ENCODE results near the gene MYLK2. TPM values are rescaled to one million over a fixed set of nuclear protein-coding genes. Genes with fewer than 3 reads are reported as not detected.

The MYLK2 gene
- total RNA-seq, 2 donors from 2014 or later, result 0.49 to 0.53 TPM

DNA sequence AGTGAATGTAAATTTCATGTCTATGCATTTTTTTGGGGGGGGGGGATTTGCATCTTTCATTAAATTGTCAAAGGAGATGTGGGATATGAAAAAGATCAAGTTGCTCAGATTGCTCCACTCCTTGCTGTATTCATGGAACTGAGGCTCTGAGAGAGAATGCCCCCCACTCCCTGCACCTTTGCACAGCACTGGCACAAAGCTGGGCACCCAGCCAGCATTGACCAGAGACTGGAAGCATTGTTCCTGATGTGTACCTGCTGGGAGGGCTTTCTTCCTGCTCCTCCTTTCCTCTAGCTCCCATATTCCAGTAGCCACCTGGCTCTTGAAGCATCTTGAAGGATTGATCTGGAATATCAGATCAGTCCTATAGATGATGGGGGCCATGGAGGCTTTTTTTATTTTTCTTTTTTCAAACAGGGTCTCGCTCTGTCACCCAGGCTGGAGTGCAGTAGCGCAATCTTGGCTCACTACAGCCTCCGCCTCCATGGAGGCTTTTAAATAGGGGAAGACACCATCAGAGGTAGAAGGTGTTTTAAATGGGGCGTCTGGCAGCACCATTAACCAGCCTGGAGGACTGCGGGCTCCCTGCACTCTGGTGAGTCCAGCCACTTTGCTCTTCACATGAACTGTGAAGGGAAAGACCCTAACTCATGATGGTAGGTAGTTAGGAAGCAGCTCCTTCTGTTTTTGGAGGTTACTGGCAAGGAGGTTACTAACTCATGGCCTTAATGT, 40.3 kb downstream of the MYLK2 start:
- Mint-ChIP-seq H3K4me1 (ENCODE audit: low read depth) (peaks cover 5% of the 10 kb centered on the region), H3K4me3 (no peak overlapping the region), H3K27me3 (ENCODE audit: low read depth) (peaks cover 30% of the 10 kb centered on the region), H3K36me3 (ENCODE audit: insufficient read depth in 2 of 2) (no peaks in the 10 kb centered on the region), H3K9me3 (no peaks in the 10 kb centered on the region), H3K27ac (no peak overlapping the region)
- ATAC-seq (replicated peaks in 1 of 2) (no peak), DNase-seq (no peak)

GRCh38 chr20:31859998-31860380, 40.8 kb downstream of the MYLK2 start:
- Mint-ChIP-seq H3K4me3 (no peak overlapping the region), H3K4me1 (ENCODE audit: low read depth) (peaks cover 5% of the 10 kb centered on the region), H3K9me3 (no peaks in the 10 kb centered on the region), H3K36me3 (ENCODE audit: insufficient read depth in 2 of 2) (no peaks in the 10 kb centered on the region), H3K27ac (no peak overlapping the region), H3K27me3 (ENCODE audit: low read depth) (peaks cover 30% of the 10 kb centered on the region)
- ATAC-seq (replicated peaks in 1 of 2) (no peak), DNase-seq (no peak)

GRCh38 chr20:31860390-31861134, 41.4 kb downstream of the MYLK2 start:
- DNase-seq, result no peak
- H3K4me3 Mint-ChIP-seq, result peak overlapping the region; percentile 28 to 55
- H3K9me3 Mint-ChIP-seq, result no peaks in the 10 kb centered on the region
- H3K36me3 Mint-ChIP-seq (ENCODE audit: insufficient read depth in 2 of 2), result no peaks in the 10 kb centered on the region
- H3K4me1 Mint-ChIP-seq (ENCODE audit: low read depth), result peaks cover 5% of the 10 kb centered on the region
- peaks cover 30% of the 10 kb centered on the region for H3K27me3 Mint-ChIP-seq (ENCODE audit: low read depth)
- H3K27ac Mint-ChIP-seq, result no peak overlapping the region
- no peak for ATAC-seq (replicated peaks in 1 of 2)

GRCh38 chr20:31861135-31861384, 41.9 kb downstream of the MYLK2 start:
- Mint-ChIP-seq H3K4me1 (ENCODE audit: low read depth) (peaks cover 5% of the 10 kb centered on the region), H3K27ac (no peak overlapping the region), H3K9me3 (no peaks in the 10 kb centered on the region), H3K4me3 (peak overlapping the region; percentile 28 to 55), H3K36me3 (ENCODE audit: insufficient read depth in 2 of 2) (no peaks in the 10 kb centered on the region), H3K27me3 (ENCODE audit: low read depth) (peaks cover 30% of the 10 kb centered on the region)
- no peak for DNase-seq
- ATAC-seq (replicated peaks in 1 of 2), result peak in 1 of 2 donors; percentile 47

- Mint-ChIP-seq H3K27ac (no peak overlapping the region), H3K36me3 (ENCODE audit: insufficient read depth in 2 of 2) (no peaks in the 10 kb centered on the region), H3K4me3 (peak overlapping the region; percentile 59 to 81), H3K9me3 (no peaks in the 10 kb centered on the region), H3K27me3 (ENCODE audit: low read depth) (peaks cover 30% of the 10 kb centered on the region), H3K4me1 (ENCODE audit: low read depth) (peaks cover 5% of the 10 kb centered on the region)
- DNase-seq, result peak; percentile 68 to 76
- peak; percentile 89 to 91 for ATAC-seq (replicated peaks in 1 of 2)
These were observed 42.4 kb downstream of the MYLK2 start for GRCh38 chr20:31861385-31862156.

DNA sequence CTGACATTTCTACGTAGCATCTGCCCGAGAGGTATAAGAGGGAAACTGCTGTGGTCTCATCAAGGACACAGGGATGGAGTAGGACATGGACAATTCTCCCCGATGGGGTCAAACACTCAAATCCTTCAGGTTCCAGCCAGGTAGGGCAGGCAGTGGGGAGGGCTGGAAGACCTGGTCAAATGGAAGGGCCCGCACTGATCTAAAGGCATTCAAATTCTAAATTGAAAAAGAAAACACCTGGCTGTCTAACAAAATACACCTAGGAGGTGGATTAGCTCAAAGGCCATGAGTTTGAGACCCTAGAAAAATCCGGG, 43.0 kb downstream of the MYLK2 start:
- DNase-seq (no peak), ATAC-seq (replicated peaks in 1 of 2) (no peak)
- Mint-ChIP-seq H3K4me3 (peak overlapping the region; percentile 59 to 81), H3K36me3 (ENCODE audit: insufficient read depth in 2 of 2) (no peaks in the 10 kb centered on the region), H3K27ac (no peak overlapping the region), H3K27me3 (ENCODE audit: low read depth) (peaks cover 30% of the 10 kb centered on the region), H3K4me1 (ENCODE audit: low read depth) (peaks cover 5% of the 10 kb centered on the region), H3K9me3 (no peaks in the 10 kb centered on the region)

DNA sequence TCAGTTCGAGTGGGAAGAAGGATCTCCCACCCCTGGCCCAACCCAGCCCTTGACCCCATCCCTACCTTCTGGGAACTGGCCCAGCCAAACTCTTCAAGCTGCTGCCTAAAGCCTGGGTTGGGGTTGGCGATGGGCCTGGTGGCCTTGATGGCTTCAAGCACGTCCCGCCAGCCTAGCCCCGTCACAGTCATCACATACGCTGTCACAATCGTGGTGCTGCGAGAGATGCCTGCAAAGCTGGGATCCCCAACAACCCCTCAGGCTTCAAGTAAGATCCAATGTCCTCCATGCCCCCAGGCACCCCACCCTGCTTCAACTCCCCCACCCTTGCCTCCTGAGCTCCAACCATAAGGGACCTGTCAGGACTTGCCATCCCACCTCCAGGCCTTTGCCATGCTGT, 43.4 kb downstream of the MYLK2 start:
- Mint-ChIP-seq H3K4me3 (no peak overlapping the region), H3K27me3 (ENCODE audit: low read depth) (peaks cover 30% of the 10 kb centered on the region), H3K4me1 (ENCODE audit: low read depth) (peaks cover 5% of the 10 kb centered on the region), H3K36me3 (ENCODE audit: insufficient read depth in 2 of 2) (no peaks in the 10 kb centered on the region), H3K27ac (no peak overlapping the region), H3K9me3 (no peaks in the 10 kb centered on the region)
- no peak for DNase-seq
- ATAC-seq (replicated peaks in 1 of 2), result no peak

GRCh38 chr20:31863296-31864085, 44.3 kb downstream of the MYLK2 start:
- no peak overlapping the region for H3K27ac Mint-ChIP-seq
- H3K27me3 Mint-ChIP-seq (ENCODE audit: low read depth), result peaks cover 30% of the 10 kb centered on the region
- no peak for ATAC-seq (replicated peaks in 1 of 2)

DNA sequence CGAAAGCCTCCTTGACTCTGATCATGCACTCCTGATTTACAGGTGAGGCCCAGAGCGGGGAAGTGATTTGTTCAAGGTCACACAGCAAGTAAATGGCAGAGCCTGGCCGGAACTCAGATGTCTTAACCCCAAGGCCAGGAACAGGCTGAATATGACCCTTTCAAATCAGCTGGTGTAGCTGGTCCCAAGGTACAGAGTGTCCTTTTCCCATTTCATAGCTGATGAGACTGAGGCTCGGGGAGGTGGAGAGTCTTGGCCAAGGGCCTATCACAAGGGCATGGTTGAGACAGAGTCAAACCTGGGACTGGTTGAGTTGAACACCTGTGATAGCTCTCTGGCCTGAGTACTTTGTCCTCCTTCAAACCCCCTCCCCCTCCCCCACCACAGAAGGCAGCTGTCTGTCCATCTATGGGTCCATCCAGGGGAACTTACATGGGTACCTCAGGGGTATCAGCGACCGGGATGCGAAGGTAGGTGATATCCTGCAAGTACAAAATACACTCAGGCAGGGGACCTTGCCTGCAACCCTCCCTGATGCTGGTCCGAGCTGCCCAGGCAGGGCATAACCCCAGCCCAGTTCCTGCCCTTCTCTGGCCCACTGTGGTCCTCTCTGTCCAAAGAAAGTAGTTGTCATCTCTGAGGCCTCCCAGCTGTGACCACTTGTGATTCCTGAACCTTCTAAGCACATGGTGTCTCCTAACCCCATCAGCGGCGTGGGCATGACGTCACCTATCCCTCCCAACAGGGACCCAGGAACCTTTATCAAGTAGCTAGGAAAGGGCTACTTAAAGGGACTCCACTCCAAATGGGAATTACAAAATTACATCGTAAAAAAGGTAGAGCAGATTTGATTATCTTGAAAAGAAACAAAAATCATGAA, 45.6 kb downstream of the MYLK2 start:
- Mint-ChIP-seq H3K36me3 (ENCODE audit: insufficient read depth in 2 of 2) (peaks cover under 1 to 1% of the 10 kb centered on the region in 2 donors), H3K4me3 (no peak overlapping the region), H3K4me1 (ENCODE audit: low read depth) (peaks cover 4% of the 10 kb centered on the region), H3K27ac (no peak overlapping the region), H3K9me3 (no peaks in the 10 kb centered on the region), H3K27me3 (ENCODE audit: low read depth) (peaks cover 26% of the 10 kb centered on the region)
- ATAC-seq (replicated peaks in 1 of 2), result no peak
- DNase-seq, result no peak

More at GRCh38 chr20:31863296-31864085, 44.3 kb downstream of the MYLK2 start:
- Mint-ChIP-seq H3K4me1 (ENCODE audit: low read depth) (peaks cover 4% of the 10 kb centered on the region), H3K36me3 (ENCODE audit: insufficient read depth in 2 of 2) (no peaks in the 10 kb centered on the region), H3K9me3 (no peaks in the 10 kb centered on the region), H3K4me3 (no peak overlapping the region)
- DNase-seq, result no peak

- H3K4me3 Mint-ChIP-seq, result no peak overlapping the region
These were observed 47.1 kb downstream of the MYLK2 start for GRCh38 chr20:31866221-31866620.

GRCh38 chr20:31868853-31869672, 49.9 kb downstream of the MYLK2 start:
- peaks cover 13% of the 10 kb centered on the region for H3K4me1 Mint-ChIP-seq (ENCODE audit: low read depth)
- no peak overlapping the region for H3K27ac Mint-ChIP-seq
- peaks cover 28% of the 10 kb centered on the region for H3K27me3 Mint-ChIP-seq (ENCODE audit: low read depth)
- no peaks in the 10 kb centered on the region for H3K9me3 Mint-ChIP-seq
- ATAC-seq (replicated peaks in 1 of 2), result no peak
- no peak for DNase-seq
- peaks cover 3% of the 10 kb centered on the region in 2 donors for H3K36me3 Mint-ChIP-seq (ENCODE audit: insufficient read depth in 2 of 2)
- H3K4me3 Mint-ChIP-seq, result peak overlapping the region; percentile 84 to 93

More at GRCh38 chr20:31866221-31866620, 47.1 kb downstream of the MYLK2 start:
- Mint-ChIP-seq H3K4me1 (ENCODE audit: low read depth) (peaks cover 13% of the 10 kb centered on the region), H3K9me3 (no peaks in the 10 kb centered on the region), H3K27ac (no peak overlapping the region), H3K36me3 (ENCODE audit: insufficient read depth in 2 of 2) (peaks cover 3% of the 10 kb centered on the region in 2 donors), H3K27me3 (ENCODE audit: low read depth) (peaks cover 27% of the 10 kb centered on the region)
- DNase-seq (no peak), ATAC-seq (replicated peaks in 1 of 2) (no peak)

GRCh38 chr20:31869673-31869941, 50.5 kb downstream of the MYLK2 start:
- no peaks in the 10 kb centered on the region for H3K9me3 Mint-ChIP-seq
- peak overlapping the region; percentile 84 to 93 for H3K4me3 Mint-ChIP-seq
- H3K4me1 Mint-ChIP-seq (ENCODE audit: low read depth), result peaks cover 13% of the 10 kb centered on the region
- H3K27me3 Mint-ChIP-seq (ENCODE audit: low read depth), result peaks cover 28% of the 10 kb centered on the region
- DNase-seq (no peak), ATAC-seq (replicated peaks in 1 of 2) (no peak)
- no peak overlapping the region for H3K27ac Mint-ChIP-seq
- H3K36me3 Mint-ChIP-seq (ENCODE audit: insufficient read depth in 2 of 2), result peaks cover 3% of the 10 kb centered on the region in 2 donors

Data from activated T-cell treated with anti-CD3 and anti-CD28 coated beads, Interleukin-2, amount 50 U/mL, for 72 hours (primary cell).